Loucy (cell line): ENCODE results near the gene FLRT2.

Experiments used
- CTCF ChIP-seq: fragments of 200-600 bp; sonication (generic); conservative IDR thresholded peaks from 2 replicates; pipeline ENCODE4 v1.5.1; 2014; ENCODE audit warnings: mild to moderate bottlenecking, antibody characterized with exemption, low read length
- EZH2phosphoT487 ChIP-seq: fragments of 200-600 bp; IDR thresholded peaks from 2 replicates; pipeline ENCODE4 v1.6.1; 2018; ENCODE audit warnings: antibody characterized with exemption, mild to moderate bottlenecking, moderate library complexity, borderline replicate concordance

GRCh38 chr14:85581691-85582090, 51.7 kb downstream of the FLRT2 start:
- TF ChIP-seq EZH2phosphoT487 (no peak), CTCF (no peak)
